HAP-1 (cell line): ENCODE data around the gene CLCA2.
"Not testable (repeated sequence)": the region's sequence is repeated elsewhere in the genome, so short reads cannot be mapped to it uniquely, and the experiment has no call there.

Experiments
- DNase-seq, 2 experiments: peaks; one replicate each; pipeline ENCODE4 v3.0.0-alpha.2; 2016 to 2020; ENCODE audit warnings: low spot score in 2 of 2
- H3K27me3 ChIP-seq: fragments of 250-450 bp; sonication (Bioruptor Pico); 2 replicates; pipeline ENCODE4 v1.5.1; 2020; ENCODE audit warnings: low read depth, mild to moderate bottlenecking, moderate library complexity
- H3K36me3 ChIP-seq: fragments of 250-450 bp; sonication (Bioruptor Pico); replicated peaks from 2 replicates; pipeline ENCODE4 v1.5.1; 2020; ENCODE audit warnings: mild to moderate bottlenecking
- H3K4me1 ChIP-seq: fragments of 250-450 bp; sonication (Bioruptor Pico); 2 replicates; pipeline ENCODE4 v1.5.1; 2020; ENCODE audit warnings: mild to moderate bottlenecking
- H3K4me3 ChIP-seq: fragments of 250-450 bp; sonication (Bioruptor Pico); 2 replicates; pipeline ENCODE4 v1.5.1; 2020; ENCODE audit warnings: mild to moderate bottlenecking, moderate library complexity
- H3K9me3 ChIP-seq: fragments of 250-450 bp; sonication (Bioruptor Pico); 2 replicates; pipeline ENCODE4 v1.5.1; 2020; ENCODE audit warnings: mild to moderate bottlenecking, moderate library complexity
- in situ Hi-C: fragments of 300-500 bp; cut with MboI; formaldehyde crosslinking; loops from 3 replicates; pipeline ENCODE4 v1.14.3; 2020; ENCODE audit warnings: low sequenced_read_pairs, inconsistent platforms, mixed read lengths

CLCA2 gene

DNA sequence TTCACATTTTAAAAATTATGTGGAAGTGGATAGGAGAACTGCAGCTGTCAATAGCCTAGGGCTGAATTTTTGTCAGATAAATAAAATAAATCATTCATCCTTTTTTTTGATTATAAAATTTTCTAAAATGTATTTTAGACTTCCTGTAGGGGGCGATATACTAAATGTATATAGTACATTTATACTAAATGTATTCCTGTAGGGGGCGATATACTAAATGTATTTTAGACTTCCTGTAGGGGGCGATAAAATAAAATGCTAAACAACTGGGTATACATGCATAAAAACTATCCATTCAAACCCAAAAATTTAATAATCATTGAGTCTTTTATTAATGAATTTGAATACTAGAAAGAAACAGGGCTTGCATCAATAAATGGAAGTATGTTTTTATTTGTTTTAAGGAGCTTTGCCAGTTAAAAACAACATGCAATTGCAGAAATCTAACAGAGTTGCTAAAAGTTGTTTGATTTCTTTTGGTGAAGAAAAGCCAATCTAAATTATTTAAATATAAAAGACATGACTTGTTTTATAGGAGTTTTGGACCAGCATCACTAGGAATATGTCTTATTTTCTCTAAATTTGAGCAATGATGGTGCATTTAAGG, 76.1 kb downstream of the CLCA2 start:
- H3K9me3 ChIP-seq = no peaks in the 10 kb centered on the region
- no peaks in the 10 kb centered on the region for H3K4me1 ChIP-seq
- in situ Hi-C loops = no loop called here
- H3K4me3 ChIP-seq = no peak overlapping the region
- H3K36me3 ChIP-seq = no peaks in the 10 kb centered on the region
- H3K27me3 ChIP-seq = no peaks in the 10 kb centered on the region; the same call in 1 of the 2 replicates
- peak in 1 of 2 experiments; percentile 43 for DNase-seq

DNA sequence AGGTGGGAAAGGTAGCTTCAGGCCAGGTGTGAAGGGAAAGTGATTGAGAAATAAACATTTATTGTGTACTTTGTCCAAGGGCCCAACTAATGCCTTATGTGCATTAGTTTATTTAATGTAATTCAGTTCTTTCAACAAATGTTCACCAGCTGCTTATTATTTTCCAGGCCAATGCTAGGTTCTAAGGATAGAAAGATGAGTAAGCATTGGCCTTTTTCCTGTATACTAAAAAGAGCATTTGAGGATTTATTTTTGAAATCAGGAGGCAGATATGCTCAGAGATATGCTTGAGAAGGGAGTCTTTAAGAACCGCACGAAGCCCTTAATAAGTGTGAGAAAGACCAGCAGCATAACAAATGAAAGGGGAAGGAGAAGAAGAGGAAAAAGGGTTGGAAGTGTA, 76.7 kb downstream of the CLCA2 start:
- in situ Hi-C loops = no loop called here
- H3K27me3 ChIP-seq = no peaks in the 10 kb centered on the region; the same call in 1 of the 2 replicates
- DNase-seq = no peak
- H3K9me3 ChIP-seq = no peaks in the 10 kb centered on the region
- H3K36me3 ChIP-seq = no peaks in the 10 kb centered on the region
- H3K4me1 ChIP-seq = no peaks in the 10 kb centered on the region
- H3K4me3 ChIP-seq = no peak overlapping the region

GRCh38 chr1:86502125-86502646, 78.2 kb downstream of the CLCA2 start:
- H3K36me3 ChIP-seq, H3K27me3 ChIP-seq, H3K9me3 ChIP-seq, in situ Hi-C loops, H3K4me1 ChIP-seq: not testable (repeated sequence)
- DNase-seq = peak in 1 of 2 experiments; percentile 53
- peak overlapping the region; percentile 14 for H3K4me3 ChIP-seq

DNA sequence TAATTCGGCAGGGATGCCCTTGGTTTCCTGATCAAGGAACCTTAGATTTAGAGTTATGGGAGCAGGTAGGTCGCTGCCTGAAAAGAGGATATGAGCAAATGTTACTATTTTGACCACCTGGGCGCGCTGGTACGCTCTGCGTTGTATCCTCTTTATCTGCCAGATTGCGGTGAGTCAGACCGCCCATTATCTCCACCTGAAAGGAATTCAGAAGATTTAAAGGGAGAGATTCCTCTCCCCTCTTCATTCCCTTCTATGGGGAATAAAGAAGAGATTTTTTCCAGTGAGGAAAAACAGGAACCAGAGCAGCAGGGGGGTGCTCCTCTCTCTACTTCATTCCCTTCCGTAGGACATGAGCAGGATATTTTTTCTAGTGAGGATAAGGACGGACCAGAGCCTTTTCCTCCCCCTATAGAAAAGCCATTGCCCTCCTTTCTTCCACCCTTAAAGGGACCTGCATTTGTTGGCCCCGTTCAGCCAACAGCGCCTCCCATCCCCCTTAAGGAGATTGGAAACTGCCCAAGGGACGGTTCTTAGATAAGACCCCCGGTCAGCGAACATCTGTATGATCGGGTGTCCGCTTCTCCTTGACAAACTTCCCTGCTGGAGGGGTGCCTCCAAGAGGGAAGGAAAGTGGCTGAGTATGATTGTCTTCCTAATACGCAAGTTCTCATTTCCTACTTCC, 78.9 kb downstream of the CLCA2 start:
- no peak overlapping the region for H3K4me3 ChIP-seq
- H3K9me3 ChIP-seq = no peaks in the 10 kb centered on the region
- DNase-seq = peak in 1 of 2 experiments; percentile 45
- no peaks in the 10 kb centered on the region for H3K36me3 ChIP-seq
- no peaks in the 10 kb centered on the region for H3K27me3 ChIP-seq
- H3K4me1 ChIP-seq = no peaks in the 10 kb centered on the region
- in situ Hi-C loops = no loop called here

DNA sequence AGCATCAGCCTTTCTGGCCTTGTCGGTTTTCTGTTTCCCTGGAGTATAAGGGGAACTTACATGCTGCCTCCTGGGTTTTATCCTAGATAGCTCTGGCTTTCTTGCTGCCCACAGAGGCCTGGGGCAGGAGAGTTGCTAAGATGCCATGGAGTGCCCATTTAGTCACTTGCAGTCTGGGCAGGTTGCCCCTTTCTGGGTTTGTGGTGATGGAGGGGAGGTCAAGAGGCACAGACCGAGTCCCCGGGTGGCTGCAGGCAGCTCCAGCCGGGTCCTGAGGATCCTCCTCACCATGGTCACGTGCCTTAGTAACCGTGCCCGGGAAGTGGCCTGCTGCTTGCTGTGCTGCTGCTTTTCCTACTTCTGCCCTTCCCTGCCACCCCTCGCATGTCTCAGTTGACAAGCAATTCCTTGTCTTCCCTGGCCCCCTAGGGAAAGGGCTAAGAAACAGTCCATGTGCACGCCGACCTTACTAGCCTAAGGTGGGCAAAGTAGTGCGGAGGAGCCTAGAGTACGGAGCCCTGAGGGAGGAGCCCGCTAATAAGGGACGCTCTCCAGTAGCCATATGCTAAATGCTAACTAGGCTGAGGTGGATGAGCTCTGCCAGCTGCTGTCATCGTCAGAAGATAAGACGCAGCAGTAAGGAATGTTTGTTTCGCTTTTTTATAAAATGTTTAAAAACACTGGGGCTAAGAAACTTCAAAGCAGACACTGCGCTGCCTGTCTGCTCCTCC, 79.6 kb downstream of the CLCA2 start:
- no peak for DNase-seq
- H3K27me3 ChIP-seq = no peaks in the 10 kb centered on the region
- no peaks in the 10 kb centered on the region for H3K36me3 ChIP-seq
- in situ Hi-C loops = no loop called here
- H3K4me3 ChIP-seq = no peak overlapping the region
- no peaks in the 10 kb centered on the region for H3K4me1 ChIP-seq
- H3K9me3 ChIP-seq = no peaks in the 10 kb centered on the region

DNA sequence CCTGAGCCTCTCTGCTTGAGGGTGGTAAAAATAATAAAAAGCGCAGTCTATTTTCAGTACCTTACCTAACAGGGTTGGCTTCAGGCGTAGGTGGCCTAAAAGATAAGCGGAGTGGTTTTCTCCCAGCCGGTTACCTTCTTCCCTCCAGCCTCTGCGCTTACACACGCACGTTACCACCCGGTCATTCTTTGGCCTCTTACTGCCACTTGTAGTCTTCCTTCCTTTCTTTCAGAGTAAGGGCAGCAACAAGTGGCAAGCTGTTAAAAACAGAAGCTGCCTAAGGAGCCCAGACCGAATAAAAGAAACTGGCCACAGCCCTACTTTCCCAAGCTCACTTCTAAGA, 80.1 kb downstream of the CLCA2 start:
- Histone ChIP-seq H3K9me3 (no peaks in the 10 kb centered on the region), H3K4me1 (no peaks in the 10 kb centered on the region), H3K4me3 (no peak overlapping the region), H3K27me3 (no peaks in the 10 kb centered on the region), H3K36me3 (no peaks in the 10 kb centered on the region)
- in situ Hi-C loops = no loop called here
- DNase-seq = no peak

GRCh38 chr1:86504895-86505563, 81.1 kb downstream of the CLCA2 start:
- no peak for DNase-seq
- in situ Hi-C loops = no loop called here

GRCh38 chr1:86505564-86505902, 81.6 kb downstream of the CLCA2 start:
- no peaks in the 10 kb centered on the region for H3K27me3 ChIP-seq
- no peak for DNase-seq
- H3K4me1 ChIP-seq = no peaks in the 10 kb centered on the region
- no peak overlapping the region for H3K4me3 ChIP-seq
- in situ Hi-C loops = no loop called here
- H3K36me3 ChIP-seq = no peaks in the 10 kb centered on the region
- H3K9me3 ChIP-seq = no peaks in the 10 kb centered on the region

More at GRCh38 chr1:86504895-86505563, 81.1 kb downstream of the CLCA2 start:
- H3K4me1 ChIP-seq = no peaks in the 10 kb centered on the region
- no peaks in the 10 kb centered on the region for H3K9me3 ChIP-seq
- H3K36me3 ChIP-seq = no peaks in the 10 kb centered on the region
- no peaks in the 10 kb centered on the region for H3K27me3 ChIP-seq
- no peak overlapping the region for H3K4me3 ChIP-seq
